HEK293 (cell line): ENCODE measurements around the gene ACADSB.
A peak's percentile ranks its signal among the peaks of the same experiment; 100 is the strongest.

ENCODE experiments used
- FEZF1 ChIP-seq: fragments of 450-650 bp; formaldehyde crosslinking; IDR thresholded peaks from 2 replicates; pipeline ENCODE4 v1.5.1; 2016; ENCODE audit warnings: missing biosample characterization, missing genetic modification characterization
- GFI1B ChIP-seq: fragments of 450-650 bp; formaldehyde crosslinking; IDR thresholded peaks from 2 replicates; pipeline ENCODE4 v1.5.1; 2016; ENCODE audit warnings: missing biosample characterization, missing genetic modification characterization
- GLIS2 ChIP-seq: fragments of 450-650 bp; formaldehyde crosslinking; IDR thresholded peaks from 2 replicates; pipeline ENCODE4 v1.5.1; 2016; ENCODE audit warnings: missing biosample characterization, missing genetic modification characterization
- MEIS1 ChIP-seq: sonication (generic); formaldehyde crosslinking; IDR thresholded peaks from 2 replicates; pipeline ENCODE4 v1.8.1; 2022; ENCODE audit warnings: missing genetic modification reagents, mild to moderate bottlenecking, borderline replicate concordance
- SETDB1 ChIP-seq: IDR thresholded peaks from one replicate; pipeline ENCODE4 v1.6.1; 2017; ENCODE audit warnings: mild to moderate bottlenecking, low read length, moderate library complexity, mixed read lengths; ENCODE audit not compliant: insufficient read length
- SP7 ChIP-seq: fragments of 450-650 bp; formaldehyde crosslinking; IDR thresholded peaks from 2 replicates; pipeline ENCODE4 v1.5.1; 2016; ENCODE audit warnings: missing biosample characterization, missing genetic modification characterization
- YY1 ChIP-seq: fragments of 450-650 bp; formaldehyde crosslinking; IDR thresholded peaks from 2 replicates; pipeline ENCODE4 v1.5.1; 2018; ENCODE audit warnings: missing biosample characterization, missing genetic modification characterization
- ZBTB21 ChIP-seq: fragments of 450-650 bp; formaldehyde crosslinking; IDR thresholded peaks from 2 replicates; pipeline ENCODE4 v1.5.1; 2017; ENCODE audit warnings: missing biosample characterization, missing genetic modification characterization
- ZBTB44 ChIP-seq: fragments of 450-650 bp; IDR thresholded peaks from 2 replicates; pipeline ENCODE4 v1.5.1; 2018; ENCODE audit warnings: missing biosample characterization, mild to moderate bottlenecking, missing genetic modification characterization
- ZNF155 ChIP-seq: fragments of 450-650 bp; formaldehyde crosslinking; IDR thresholded peaks from 2 replicates; pipeline ENCODE4 v1.5.1; 2016; ENCODE audit warnings: missing biosample characterization, missing genetic modification characterization
- ZNF174 ChIP-seq: fragments of 450-650 bp; formaldehyde crosslinking; IDR thresholded peaks from 2 replicates; pipeline ENCODE4 v1.5.0; 2017; ENCODE audit warnings: missing biosample characterization, mild to moderate bottlenecking, missing genetic modification characterization
- ZNF202 ChIP-seq: fragments of 450-650 bp; formaldehyde crosslinking; IDR thresholded peaks from 2 replicates; pipeline ENCODE4 v1.5.1; 2016; ENCODE audit warnings: missing biosample characterization, missing genetic modification characterization, borderline replicate concordance
- ZNF223 ChIP-seq: fragments of 450-650 bp; formaldehyde crosslinking; IDR thresholded peaks from 2 replicates; pipeline ENCODE4 v1.5.1; 2016; ENCODE audit warnings: missing biosample characterization, missing genetic modification characterization
- ZNF24 ChIP-seq: fragments of 450-650 bp; formaldehyde crosslinking; IDR thresholded peaks from 2 replicates; pipeline ENCODE4 v1.5.1; 2016; ENCODE audit warnings: missing biosample characterization, missing genetic modification characterization
- ZNF26 ChIP-seq: fragments of 450-650 bp; formaldehyde crosslinking; IDR thresholded peaks from 2 replicates; pipeline ENCODE4 v1.5.1; 2016; ENCODE audit warnings: missing biosample characterization, missing genetic modification characterization
- ZNF266 ChIP-seq: fragments of 450-650 bp; formaldehyde crosslinking; IDR thresholded peaks from 2 replicates; pipeline ENCODE4 v1.5.1; 2016; ENCODE audit warnings: missing biosample characterization, missing genetic modification characterization, low read depth
- ZNF292 ChIP-seq: fragments of 450-650 bp; formaldehyde crosslinking; IDR thresholded peaks from 2 replicates; pipeline ENCODE4 v1.5.1; 2016; ENCODE audit warnings: low read depth, missing biosample characterization, missing genetic modification characterization, borderline replicate concordance
- ZNF335 ChIP-seq: fragments of 450-650 bp; formaldehyde crosslinking; conservative IDR thresholded peaks from 2 replicates; pipeline ENCODE4 v1.5.1; 2016; ENCODE audit warnings: missing biosample characterization, missing genetic modification characterization
- ZNF341 ChIP-seq: fragments of 450-650 bp; formaldehyde crosslinking; IDR thresholded peaks from 2 replicates; pipeline ENCODE4; 2016; ENCODE audit warnings: low read depth, missing biosample characterization, missing genetic modification characterization
- ZNF561 ChIP-seq: fragments of 450-650 bp; IDR thresholded peaks from 2 replicates; pipeline ENCODE4 v1.5.1; 2018; ENCODE audit warnings: missing biosample characterization, missing genetic modification characterization, borderline replicate concordance
- ZNF585B ChIP-seq: fragments of 450-650 bp; formaldehyde crosslinking; IDR thresholded peaks from 2 replicates; pipeline ENCODE4 v1.5.1; 2016; ENCODE audit warnings: missing biosample characterization, missing genetic modification characterization
- ZNF596 ChIP-seq: fragments of 450-650 bp; IDR thresholded peaks from 2 replicates; pipeline ENCODE4 v1.5.0; 2018; ENCODE audit warnings: missing biosample characterization, mild to moderate bottlenecking, missing genetic modification characterization, moderate library complexity
- ZNF624 ChIP-seq: fragments of 450-650 bp; formaldehyde crosslinking; IDR thresholded peaks from 2 replicates; pipeline ENCODE4 v1.5.1; 2017; ENCODE audit warnings: missing biosample characterization, missing genetic modification characterization
- ZNF707 ChIP-seq: fragments of 450-650 bp; formaldehyde crosslinking; IDR thresholded peaks from 2 replicates; pipeline ENCODE4 v1.5.1; 2016; ENCODE audit warnings: missing biosample characterization, missing genetic modification characterization
- ZNF792 ChIP-seq: fragments of 450-650 bp; formaldehyde crosslinking; IDR thresholded peaks from 2 replicates; pipeline ENCODE4 v1.5.1; 2016; ENCODE audit warnings: missing biosample characterization, missing genetic modification characterization
- ZNF837 ChIP-seq: fragments of 450-650 bp; formaldehyde crosslinking; IDR thresholded peaks from 2 replicates; pipeline ENCODE4 v1.5.1; 2016; ENCODE audit warnings: missing biosample characterization, missing genetic modification characterization
- TF ChIP-seq, protein P1 (sequence below): fragments of 450-650 bp; formaldehyde crosslinking; IDR thresholded peaks from 2 replicates; pipeline ENCODE4 v1.5.1; 2016; ENCODE audit warnings: missing biosample characterization, missing genetic modification characterization
- TF ChIP-seq, protein P2 (sequence below): fragments of 450-650 bp; formaldehyde crosslinking; IDR thresholded peaks from 2 replicates; pipeline ENCODE4 v1.5.1; 2016; ENCODE audit warnings: missing biosample characterization, missing genetic modification characterization
- TF ChIP-seq, protein P3 (sequence below): fragments of 450-650 bp; formaldehyde crosslinking; IDR thresholded peaks from 2 replicates; pipeline ENCODE4 v1.5.1; 2017; ENCODE audit warnings: missing biosample characterization, missing genetic modification characterization

Gene ACADSB

DNA sequence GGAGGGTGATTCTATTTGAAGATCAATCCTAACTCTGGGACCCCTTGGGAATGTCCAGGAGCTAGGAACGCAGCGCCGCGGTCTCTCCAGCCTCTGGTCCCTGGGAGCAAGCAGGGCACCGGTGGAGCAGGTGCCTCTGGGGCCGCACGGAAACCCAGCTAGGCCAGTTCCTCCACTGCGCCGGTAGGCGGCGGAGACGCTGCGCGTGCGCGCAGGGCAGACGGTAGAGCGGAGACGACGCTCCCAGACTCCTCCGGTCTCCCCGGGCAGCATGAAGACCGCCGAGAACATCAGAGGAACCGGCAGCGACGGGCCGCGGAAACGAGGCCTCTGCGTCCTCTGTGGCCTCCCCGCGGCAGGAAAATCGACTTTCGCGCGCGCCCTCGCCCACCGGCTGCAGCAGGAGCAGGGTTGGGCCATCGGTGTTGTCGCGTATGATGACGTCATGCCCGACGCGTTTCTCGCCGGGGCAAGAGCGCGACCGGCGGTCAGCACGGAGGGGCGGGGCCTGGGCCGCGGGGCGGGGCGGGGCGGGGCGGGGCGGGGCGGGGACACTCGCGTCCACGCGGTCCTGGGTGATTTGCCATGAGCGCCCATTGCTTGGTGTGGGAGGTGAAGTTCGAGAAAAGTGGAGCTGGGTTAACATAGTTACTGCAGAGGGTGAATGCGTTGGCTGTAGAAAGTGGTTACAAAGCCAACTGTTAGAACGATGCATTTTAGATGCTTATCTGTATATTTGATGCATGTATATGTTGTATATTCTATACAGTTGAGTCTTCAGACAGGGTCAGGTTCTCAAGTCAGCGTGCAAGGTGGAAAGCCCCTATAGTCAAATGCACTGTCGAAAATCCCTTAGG, 28.4 kb upstream of the ACADSB start, which contains the start of gene PSTK (continued):
- TF ChIP-seq ZNF26 (no peak), ZNF24 (tag by site-specific recombination) (0 out of 2 replicates have a peak, but pooled peaks have one; percentile 33), ZNF707 (tag by site-specific recombination) (no peak), ZNF155 (tag by site-specific recombination) (no peak), MEIS1 (no peak), SETDB1 (no peak), ZNF585B (tag by site-specific recombination) (no peak), SP7 (tag by site-specific recombination) (peak; percentile 91), ZNF202 (no peak), ZNF837 (tag by site-specific recombination) (no peak), ZNF223 (tag by site-specific recombination) (no peak), ZBTB44 (tag by site-specific recombination) (0 out of 2 replicates have a peak, but pooled peaks have one; percentile 7), ZNF624 (tag by site-specific recombination) (no peak), GFI1B (tag by site-specific recombination) (no peak), ZNF335 (peak; percentile 92), FEZF1 (no peak), ZNF266 (no peak), GLIS2 (tag by site-specific recombination) (0 out of 2 replicates have a peak, but pooled peaks have one; percentile 32), ZNF596 (tag by site-specific recombination) (no peak), ZNF341 (tag by site-specific recombination) (no peak), ZBTB21 (tag by site-specific recombination) (peak; percentile 99), ZNF561 (no peak), ZNF174 (no peak), ZNF792 (no peak), YY1 (tag by site-specific recombination) (0 out of 2 replicates have a peak, but pooled peaks have one; percentile 33), ZNF292 (tag by site-specific recombination) (no peak)
- TF ChIP-seq, protein P1, sequence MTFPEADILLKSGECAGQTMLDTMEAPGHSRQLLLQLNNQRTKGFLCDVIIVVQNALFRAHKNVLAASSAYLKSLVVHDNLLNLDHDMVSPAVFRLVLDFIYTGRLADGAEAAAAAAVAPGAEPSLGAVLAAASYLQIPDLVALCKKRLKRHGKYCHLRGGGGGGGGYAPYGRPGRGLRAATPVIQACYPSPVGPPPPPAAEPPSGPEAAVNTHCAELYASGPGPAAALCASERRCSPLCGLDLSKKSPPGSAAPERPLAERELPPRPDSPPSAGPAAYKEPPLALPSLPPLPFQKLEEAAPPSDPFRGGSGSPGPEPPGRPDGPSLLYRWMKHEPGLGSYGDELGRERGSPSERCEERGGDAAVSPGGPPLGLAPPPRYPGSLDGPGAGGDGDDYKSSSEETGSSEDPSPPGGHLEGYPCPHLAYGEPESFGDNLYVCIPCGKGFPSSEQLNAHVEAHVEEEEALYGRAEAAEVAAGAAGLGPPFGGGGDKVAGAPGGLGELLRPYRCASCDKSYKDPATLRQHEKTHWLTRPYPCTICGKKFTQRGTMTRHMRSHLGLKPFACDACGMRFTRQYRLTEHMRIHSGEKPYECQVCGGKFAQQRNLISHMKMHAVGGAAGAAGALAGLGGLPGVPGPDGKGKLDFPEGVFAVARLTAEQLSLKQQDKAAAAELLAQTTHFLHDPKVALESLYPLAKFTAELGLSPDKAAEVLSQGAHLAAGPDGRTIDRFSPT (tag by site-specific recombination), result peak; percentile 46; the same call in 1 of the 2 replicates
- TF ChIP-seq, protein P2, sequence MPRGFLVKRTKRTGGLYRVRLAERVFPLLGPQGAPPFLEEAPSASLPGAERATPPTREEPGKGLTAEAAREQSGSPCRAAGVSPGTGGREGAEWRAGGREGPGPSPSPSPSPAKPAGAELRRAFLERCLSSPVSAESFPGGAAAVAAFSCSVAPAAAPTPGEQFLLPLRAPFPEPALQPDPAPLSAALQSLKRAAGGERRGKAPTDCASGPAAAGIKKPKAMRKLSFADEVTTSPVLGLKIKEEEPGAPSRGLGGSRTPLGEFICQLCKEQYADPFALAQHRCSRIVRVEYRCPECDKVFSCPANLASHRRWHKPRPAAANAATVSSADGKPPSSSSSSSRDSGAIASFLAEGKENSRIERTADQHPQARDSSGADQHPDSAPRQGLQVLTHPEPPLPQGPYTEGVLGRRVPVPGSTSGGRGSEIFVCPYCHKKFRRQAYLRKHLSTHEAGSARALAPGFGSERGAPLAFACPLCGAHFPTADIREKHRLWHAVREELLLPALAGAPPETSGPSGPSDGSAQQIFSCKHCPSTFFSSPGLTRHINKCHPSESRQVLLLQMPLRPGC (tag by site-specific recombination), result peak; percentile 66; the same call in 1 of the 2 replicates
- TF ChIP-seq, protein P3, sequence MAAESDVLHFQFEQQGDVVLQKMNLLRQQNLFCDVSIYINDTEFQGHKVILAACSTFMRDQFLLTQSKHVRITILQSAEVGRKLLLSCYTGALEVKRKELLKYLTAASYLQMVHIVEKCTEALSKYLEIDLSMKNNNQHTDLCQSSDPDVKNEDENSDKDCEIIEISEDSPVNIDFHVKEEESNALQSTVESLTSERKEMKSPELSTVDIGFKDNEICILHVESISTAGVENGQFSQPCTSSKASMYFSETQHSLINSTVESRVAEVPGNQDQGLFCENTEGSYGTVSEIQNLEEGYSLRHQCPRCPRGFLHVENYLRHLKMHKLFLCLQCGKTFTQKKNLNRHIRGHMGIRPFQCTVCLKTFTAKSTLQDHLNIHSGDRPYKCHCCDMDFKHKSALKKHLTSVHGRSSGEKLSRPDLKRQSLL, result 0 out of 2 replicates have a peak, but pooled peaks have one; percentile 18
